Kidney glomerular epithelial cell (primary cell): Measurements from ENCODE around the gene TOPBP1.
"Not testable (repeated sequence)": the region's sequence is repeated elsewhere in the genome, so short reads cannot be mapped to it uniquely, and the experiment has no call there.

Experiments
- DNase-seq: peaks from one replicate; lab custom pipeline; 2025; lab: John Stamatoyannopoulos, UW

The TOPBP1 gene

DNA sequence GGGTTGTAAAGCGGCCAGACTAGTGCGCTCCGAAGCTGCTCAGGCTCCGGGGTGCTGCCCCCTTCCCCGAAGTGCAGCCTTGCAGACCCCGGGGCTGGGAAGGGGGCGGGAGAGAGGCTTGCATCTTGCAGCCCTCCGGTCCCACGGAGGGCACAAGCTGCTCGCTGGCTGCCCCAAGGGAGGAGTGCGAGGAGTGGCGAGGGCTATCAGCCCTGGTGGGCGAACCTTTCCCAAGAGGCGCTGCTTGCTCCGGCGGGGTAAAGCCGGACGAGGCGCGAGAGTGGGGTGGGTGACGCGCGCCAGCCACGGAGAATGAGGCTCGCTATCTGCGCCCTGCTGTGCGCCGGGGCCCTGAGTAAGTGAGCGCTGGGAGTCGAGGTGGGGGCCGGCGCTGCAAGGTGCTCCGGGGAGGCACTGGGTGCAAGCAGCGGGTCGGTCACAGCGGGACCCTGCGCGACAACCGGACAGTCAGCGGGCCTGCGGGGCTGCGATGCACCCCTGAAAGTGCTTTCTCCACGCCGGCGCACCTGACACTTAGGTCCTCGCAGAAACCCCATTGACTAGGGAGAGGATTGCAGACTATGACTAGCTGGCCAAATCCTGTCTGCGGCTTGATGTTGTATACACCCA, 12.7 kb upstream of the TOPBP1 start:
- DNase-seq: no peak

DNA sequence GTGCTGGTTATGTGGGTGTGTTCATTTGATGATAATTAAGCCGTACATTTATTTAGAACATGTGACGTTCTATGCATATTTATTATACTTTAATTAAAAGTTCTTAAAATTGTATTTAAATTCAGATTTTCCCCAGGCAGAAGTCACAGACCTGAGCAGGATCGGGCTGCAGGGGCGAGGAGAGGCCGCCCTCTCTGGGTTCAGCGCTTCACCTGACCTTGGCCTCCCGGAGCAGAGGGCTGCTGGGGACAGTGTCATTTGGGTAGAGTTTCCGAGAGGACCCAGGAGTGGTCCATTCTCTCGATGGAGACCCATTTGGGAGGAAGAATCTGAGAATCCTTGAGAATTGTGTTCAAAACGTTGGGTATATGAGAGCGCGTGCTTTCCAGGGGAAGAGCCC, 12.0 kb upstream of the TOPBP1 start:
- DNase-seq: no peak

DNA sequence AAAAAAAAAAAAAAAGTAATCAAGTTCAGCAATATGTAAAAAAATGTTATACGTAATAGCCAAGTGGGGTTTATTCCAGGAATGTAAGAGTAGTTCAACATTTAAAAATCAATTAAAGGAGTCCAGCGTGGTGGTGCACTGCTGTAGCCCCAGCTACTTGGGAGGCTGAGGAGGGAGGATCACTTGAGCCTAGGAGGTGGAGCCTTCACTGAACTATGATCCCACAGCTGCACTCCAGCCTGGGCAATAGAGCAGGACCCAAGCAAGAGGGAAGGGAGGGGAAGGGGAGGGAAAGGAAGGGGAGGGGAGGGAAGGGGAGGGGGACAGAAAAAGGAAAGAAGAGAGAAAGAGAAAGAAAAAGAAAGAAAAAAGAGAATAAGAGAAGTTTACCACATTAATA, 10.7 kb upstream of the TOPBP1 start:
- DNase-seq: no peak

DNA sequence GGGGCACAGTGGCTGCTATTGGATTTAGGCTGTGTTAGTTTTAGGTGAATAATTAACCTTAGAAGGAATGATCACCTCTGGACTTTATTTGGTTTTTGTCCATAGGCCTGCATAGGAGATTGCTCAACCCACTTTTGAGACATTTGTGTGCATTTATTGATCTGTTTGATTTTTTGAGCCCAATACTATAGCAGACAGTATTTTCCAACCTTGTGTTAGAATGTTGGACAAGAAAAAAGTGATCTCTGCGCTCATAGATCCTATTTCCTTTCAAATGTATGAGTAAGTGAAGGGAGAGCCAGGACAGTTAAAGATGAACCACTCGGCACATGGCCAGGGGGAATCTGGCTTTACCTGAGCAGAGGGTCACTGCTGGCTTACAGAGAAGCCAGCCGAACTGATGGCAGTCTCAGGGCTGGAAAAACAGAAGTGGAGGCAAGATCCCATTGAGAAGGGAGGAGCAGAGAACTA, 8.8 kb upstream of the TOPBP1 start:
- no peak for DNase-seq

GRCh38 chr3:133669949-133670524, 8.3 kb upstream of the TOPBP1 start:
- no peak for DNase-seq

- no peak for DNase-seq
These were observed 5.4 kb upstream of the TOPBP1 start for GRCh38 chr3:133667118-133667517.

- DNase-seq: not testable (repeated sequence)
These were observed 3.4 kb upstream of the TOPBP1 start for GRCh38 chr3:133665188-133665587.

DNA sequence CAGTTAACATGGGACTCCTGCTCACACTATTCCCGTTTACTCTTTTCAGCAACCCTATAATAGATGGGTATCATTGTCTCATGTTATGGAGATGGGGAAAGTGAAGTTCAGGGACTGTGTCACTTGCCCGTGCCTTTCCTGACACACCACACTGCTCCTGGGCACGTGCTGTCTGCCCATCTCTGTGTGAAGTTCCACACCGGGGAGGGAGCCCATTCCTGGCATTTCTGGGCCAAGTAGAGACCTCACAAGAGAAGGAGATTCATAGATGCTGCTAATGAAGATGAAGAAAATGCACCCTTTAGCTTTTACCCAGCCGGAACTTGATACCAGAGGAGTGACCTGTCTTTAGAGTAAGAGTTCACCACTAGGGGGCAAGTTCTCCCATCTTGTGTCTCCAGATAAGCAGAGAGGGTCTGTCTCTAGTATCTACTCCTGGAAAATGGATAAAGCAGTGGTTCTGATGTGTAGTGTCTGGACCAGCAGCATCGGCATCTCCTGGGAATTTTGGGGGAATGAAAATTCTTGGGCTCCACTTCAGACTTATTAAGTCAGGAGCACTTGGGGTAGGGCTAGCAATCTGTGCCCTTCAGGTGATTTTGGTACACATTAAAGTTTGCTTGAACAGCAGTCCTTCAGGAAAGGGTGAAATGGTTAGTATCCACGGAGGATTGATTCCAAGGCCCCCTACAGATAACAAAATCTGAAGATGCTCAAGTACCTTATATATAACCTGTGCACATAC, 2.0 kb upstream of the TOPBP1 start:
- peak; percentile 44 for DNase-seq

GRCh38 chr3:133662278-133662651, 524 bp upstream of the TOPBP1 start:
- peak; percentile 68 for DNase-seq

DNA sequence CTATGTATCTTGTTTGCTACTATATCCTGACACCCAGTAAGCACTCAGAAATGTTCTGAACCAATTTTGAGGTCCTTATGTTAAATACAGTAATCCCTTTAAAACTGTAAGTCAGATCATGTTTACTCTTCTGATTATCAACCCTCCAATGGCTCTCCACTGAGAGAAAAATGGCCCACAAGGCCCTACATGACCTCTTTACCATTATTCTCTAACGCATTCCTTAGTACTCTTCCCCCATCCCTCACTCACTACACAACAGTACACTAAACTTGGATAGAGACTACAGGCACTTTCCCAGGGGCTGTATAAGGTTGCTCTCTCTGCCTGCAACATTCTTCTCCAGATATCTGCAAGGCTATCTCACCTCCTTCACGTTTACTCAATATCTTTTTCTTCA, 1.9 kb downstream of the TOPBP1 start:
- no peak for DNase-seq

GRCh38 chr3:133655731-133656515, 5.8 kb downstream of the TOPBP1 start:
- no peak for DNase-seq

DNA sequence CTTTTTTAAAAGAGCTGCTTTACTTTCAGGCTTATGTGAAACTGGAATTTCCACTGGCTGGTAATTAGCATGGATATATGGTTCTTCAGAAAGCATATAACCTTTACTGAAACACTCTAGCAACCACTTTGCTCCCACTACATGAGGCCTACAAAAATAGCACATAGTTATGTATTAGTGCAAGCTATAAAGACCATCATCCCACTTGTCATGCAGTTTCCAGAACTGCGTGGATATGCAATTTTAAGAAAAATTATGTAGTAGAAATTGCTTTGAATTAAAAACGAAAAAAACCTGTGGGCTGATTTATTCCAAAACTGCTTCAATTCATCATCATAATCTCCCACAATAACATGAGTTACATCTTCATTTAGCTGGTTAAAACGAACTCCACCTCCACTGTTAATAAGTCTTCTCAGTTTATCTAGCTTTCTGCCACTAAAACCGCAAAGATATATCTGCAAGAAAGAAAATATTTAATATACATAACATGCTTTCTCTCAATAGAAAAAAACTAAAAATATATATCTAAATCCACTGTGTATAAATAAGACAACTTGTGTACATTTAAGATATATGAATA, 12.2 kb downstream of the TOPBP1 start:
- no peak for DNase-seq

DNA sequence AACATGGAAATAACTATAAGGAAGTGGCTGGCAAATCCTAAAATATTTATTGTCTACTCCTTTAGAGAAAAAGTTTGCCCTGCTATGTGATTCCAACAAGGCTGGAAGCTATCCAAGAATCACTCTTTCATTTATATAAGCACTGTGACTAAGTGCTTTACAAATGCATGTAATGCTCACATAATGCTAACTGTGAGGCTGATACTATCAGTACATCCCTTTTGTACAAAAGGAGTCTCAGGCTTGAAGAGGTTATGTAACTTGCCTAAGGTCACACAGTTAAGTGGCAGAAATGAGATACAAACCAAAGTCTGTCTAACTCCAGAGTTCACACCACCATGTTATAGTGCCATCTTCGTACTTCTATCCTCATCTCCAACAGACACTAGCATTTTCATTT, 17.0 kb downstream of the TOPBP1 start:
- peak; percentile 63 for DNase-seq

DNA sequence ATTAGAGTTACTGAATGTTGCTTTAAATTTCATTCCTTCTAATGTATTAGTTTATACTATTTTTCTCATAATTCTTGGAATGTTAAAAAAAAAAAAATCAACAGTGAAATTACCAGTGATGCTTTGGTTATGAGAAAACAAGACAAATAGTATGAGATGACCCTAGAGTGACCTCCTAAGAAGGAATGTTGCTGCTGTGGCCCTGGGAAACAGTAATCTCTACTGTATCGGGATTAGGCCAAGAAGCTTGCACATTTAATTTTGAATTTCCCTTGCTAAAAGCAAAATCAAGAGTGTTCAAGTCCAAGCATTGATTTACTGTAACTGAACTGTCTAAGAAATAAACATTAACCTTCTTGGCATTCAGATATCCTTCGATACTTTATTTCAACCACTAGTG, 18.1 kb downstream of the TOPBP1 start:
- DNase-seq: no peak

DNA sequence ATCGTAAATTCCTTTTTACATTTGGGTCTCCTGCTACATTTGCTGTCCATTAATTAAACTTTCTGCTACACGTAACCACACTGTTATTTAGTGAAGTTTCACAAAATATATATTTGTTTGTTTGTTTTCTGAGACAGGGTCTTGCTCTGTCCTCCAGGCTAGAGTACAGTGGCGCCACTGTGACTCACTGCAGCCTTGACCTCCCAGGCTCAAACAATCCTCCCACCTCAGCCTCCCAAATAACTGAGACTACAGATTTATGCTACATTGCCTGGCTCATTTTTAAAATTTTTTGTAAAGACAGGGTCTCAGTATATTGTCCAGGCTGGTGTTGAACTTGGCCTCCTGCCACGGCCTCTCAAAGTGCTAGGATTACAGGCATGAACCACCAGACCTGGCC, 20.5 kb downstream of the TOPBP1 start:
- no peak for DNase-seq

DNA sequence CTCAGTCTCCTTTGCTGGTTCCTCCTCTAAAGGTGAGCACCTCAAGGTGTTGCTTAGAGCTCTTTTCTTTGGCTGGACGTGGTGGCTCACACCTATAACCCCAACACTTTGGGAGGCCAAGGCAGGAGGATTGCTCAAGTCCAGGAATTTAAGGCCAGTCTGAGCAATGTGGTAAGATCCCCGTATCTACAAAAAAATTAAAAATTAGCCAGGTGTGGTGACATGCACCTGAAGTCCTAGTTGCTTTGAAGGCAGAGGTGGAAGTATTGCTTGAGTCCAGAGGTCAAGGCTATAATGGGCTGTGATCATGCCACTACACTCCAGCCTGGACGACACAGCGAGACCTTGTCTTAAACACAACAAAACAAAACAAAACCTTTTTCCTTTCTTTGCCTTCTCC, 28.3 kb downstream of the TOPBP1 start:
- DNase-seq: no peak

DNA sequence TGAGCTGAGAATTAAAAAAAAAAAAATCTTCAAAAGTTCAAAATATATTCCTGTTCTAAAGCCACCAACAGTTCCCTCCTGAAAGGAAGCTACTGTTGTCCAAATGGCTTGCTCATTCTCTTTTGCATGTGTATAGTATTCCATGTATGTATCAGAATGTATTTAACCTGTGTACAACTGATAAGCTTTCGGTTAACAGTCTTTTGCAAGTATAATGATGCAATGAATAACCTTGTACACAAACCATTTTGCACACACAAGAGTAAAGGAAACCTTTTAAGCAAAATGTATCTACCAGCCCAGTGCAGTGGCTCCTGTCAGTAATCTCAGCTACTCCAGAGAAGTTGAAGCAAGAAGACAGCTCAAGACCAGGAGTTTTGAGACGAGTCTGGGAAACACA, 32.6 kb downstream of the TOPBP1 start:
- no peak for DNase-seq

- no peak for DNase-seq
These were observed 34.0 kb downstream of the TOPBP1 start for GRCh38 chr3:133627789-133628188.

GRCh38 chr3:133620066-133620784, 41.5 kb downstream of the TOPBP1 start:
- DNase-seq: no peak

DNA sequence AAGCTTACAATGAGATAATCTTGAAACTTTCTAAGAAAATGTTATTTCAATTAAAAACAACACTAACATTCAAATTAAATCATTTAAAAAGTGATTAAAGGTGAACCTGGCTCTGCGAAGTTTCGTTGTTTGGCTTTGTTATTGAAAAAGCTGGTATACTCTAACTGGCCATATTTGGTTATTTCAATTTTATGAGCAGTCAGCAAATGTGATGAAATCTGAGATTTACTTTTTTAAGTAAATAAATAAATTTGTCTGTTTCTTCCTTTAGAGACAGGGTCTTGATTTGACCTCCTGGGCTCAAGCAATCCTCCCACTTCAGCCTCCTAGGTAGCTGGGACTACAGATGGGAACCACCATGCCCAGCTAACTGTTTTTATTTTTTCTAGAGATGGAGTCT, 50.2 kb downstream of the TOPBP1 start:
- DNase-seq: no peak

GRCh38 chr3:133610031-133610430, 51.7 kb downstream of the TOPBP1 start:
- DNase-seq: no peak

DNA sequence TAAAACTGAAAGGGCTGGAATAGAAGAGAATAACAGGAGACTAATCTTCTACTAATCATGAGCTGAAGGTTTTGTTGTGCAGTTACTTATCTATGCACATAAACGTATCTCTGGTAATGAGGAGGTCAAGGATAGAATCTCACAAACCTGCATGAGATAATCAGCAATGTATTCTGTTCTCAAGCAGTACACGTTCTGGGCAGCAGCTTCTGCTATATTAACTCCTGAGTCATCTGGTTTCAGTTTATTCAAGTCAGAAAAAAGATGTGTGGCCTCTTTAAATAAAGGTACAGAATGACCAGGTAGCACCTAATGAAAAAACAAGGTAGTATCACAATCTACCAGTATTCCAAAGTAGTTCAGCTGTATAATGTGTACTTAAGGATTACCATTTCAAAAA, 53.4 kb downstream of the TOPBP1 start:
- DNase-seq: no peak
